ENCODE results near the gene CNGB1. TPM values are rescaled to one million over a fixed set of nuclear protein-coding genes. Genes with fewer than 3 reads are reported as not detected.
"Not testable (repeated sequence)": the region's sequence is repeated elsewhere in the genome, so short reads cannot be mapped to it uniquely, and the experiment has no call there.

The CNGB1 gene
- total RNA-seq, 1 donor from 2014 or later = not detected

GRCh38 chr16:57953857-57954256 is 17.1 kb downstream of the CNGB1 start:
- no peak for DNase-seq (ENCODE audit: low read depth in 2 of 2)

GRCh38 chr16:57952909-57953308 is 18.0 kb downstream of the CNGB1 start:
- DNase-seq (ENCODE audit: low read depth in 2 of 2) = no peak

GRCh38 chr16:57951204-57951960 is 19.5 kb downstream of the CNGB1 start:
- DNase-seq (ENCODE audit: low read depth in 2 of 2) = no peak

GRCh38 chr16:57950382-57950781 is 20.5 kb downstream of the CNGB1 start:
- DNase-seq (ENCODE audit: low read depth in 2 of 2) = no peak

- DNase-seq (ENCODE audit: low read depth in 2 of 2) = no peak
Observed at GRCh38 chr16:57949595-57950238, 21.2 kb downstream of the CNGB1 start.

GRCh38 chr16:57949013-57949412 is 21.9 kb downstream of the CNGB1 start:
- no peak for DNase-seq (ENCODE audit: low read depth in 2 of 2)

- DNase-seq (ENCODE audit: low read depth in 2 of 2) = no peak
Observed at GRCh38 chr16:57948027-57948426, 22.9 kb downstream of the CNGB1 start.

GRCh38 chr16:57947261-57947660 is 23.7 kb downstream of the CNGB1 start:
- no peak for DNase-seq (ENCODE audit: low read depth in 2 of 2)

GRCh38 chr16:57946181-57946801 is 24.6 kb downstream of the CNGB1 start:
- no peak for DNase-seq (ENCODE audit: low read depth in 2 of 2)

GRCh38 chr16:57945740-57946138 is 25.2 kb downstream of the CNGB1 start:
- no peak for DNase-seq (ENCODE audit: low read depth in 2 of 2)

GRCh38 chr16:57944970-57945739 is 25.8 kb downstream of the CNGB1 start:
- no peak for DNase-seq (ENCODE audit: low read depth in 2 of 2)

- not testable (repeated sequence) for DNase-seq (ENCODE audit: low read depth in 2 of 2)
Observed at GRCh38 chr16:57943381-57943780, 27.5 kb downstream of the CNGB1 start.

GRCh38 chr16:57941901-57942300 is 29.0 kb downstream of the CNGB1 start:
- not testable (repeated sequence) for DNase-seq (ENCODE audit: low read depth in 2 of 2)

GRCh38 chr16:57941016-57941664 is 29.8 kb downstream of the CNGB1 start:
- peak in 1 of 2 donors; percentile 35 for DNase-seq (ENCODE audit: low read depth in 2 of 2)

- no peak for DNase-seq (ENCODE audit: low read depth in 2 of 2)
Observed at GRCh38 chr16:57940382-57940966, 30.5 kb downstream of the CNGB1 start.

GRCh38 chr16:57939872-57940224 is 31.1 kb downstream of the CNGB1 start:
- no peak for DNase-seq (ENCODE audit: low read depth in 2 of 2)

GRCh38 chr16:57938936-57939871 is 31.7 kb downstream of the CNGB1 start:
- DNase-seq (ENCODE audit: low read depth in 2 of 2) = peak; percentile 15 to 34

- DNase-seq (ENCODE audit: low read depth in 2 of 2) = no peak
Observed at GRCh38 chr16:57938484-57938883, 32.4 kb downstream of the CNGB1 start.

- DNase-seq (ENCODE audit: low read depth in 2 of 2) = no peak
Observed at GRCh38 chr16:57937861-57938260, 33.1 kb downstream of the CNGB1 start.

GRCh38 chr16:57935904-57936303 is 35.0 kb downstream of the CNGB1 start:
- no peak for DNase-seq (ENCODE audit: low read depth in 2 of 2)

All from dermis microvascular lymphatic vessel endothelial cell (primary cell).